Mesenteric fat pad (tissue), 1 donor: ENCODE data around the gene CERS1. TPM values are rescaled to one million over a fixed set of nuclear protein-coding genes. Genes with fewer than 3 reads are reported as not detected.

Experiments used
- DNase-seq: peaks from one replicate; pipeline ENCODE4 v3.0.0-alpha.2; 2020; ENCODE audit warnings: low spot score
- total RNA-seq: library from RNA; stranded (reverse); fragmentation: NEBNext Ultra II Directional; extraction: Animal tissue kit (Norgen Biotek cat#: 25700); gene quantifications from one replicate; pipeline ENCODE4 v1.2.1, GENCODE V29; 2021
- donor health status: DM: yes; HTN: yes; CAD: no.

CERS1 gene
- total RNA-seq, 1 donor from 2014 or later, result 0.45 TPM

GRCh38 chr19:18876865-18877264, 19.1 kb downstream of the CERS1 start:
- no peak for DNase-seq

DNA sequence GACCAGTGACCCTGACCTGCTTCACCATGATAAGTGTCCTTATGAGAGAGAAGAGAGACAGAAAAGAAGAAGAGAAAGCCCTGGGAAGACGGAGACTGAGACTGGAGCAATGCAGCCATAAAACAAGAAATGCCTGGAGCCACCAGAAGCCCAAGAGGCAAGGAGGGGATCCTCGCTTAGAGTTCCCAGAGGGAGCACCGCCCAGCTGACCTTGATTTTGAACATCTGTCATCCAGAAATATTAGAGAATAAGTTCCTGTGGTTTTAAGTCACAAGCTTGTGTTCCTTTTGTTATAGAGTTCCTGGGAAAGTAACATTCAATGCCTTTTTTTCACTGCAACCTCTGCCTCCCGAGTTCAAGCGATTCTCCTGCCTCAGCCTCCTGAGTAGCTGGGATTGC, 20.2 kb downstream of the CERS1 start:
- no peak for DNase-seq

DNA sequence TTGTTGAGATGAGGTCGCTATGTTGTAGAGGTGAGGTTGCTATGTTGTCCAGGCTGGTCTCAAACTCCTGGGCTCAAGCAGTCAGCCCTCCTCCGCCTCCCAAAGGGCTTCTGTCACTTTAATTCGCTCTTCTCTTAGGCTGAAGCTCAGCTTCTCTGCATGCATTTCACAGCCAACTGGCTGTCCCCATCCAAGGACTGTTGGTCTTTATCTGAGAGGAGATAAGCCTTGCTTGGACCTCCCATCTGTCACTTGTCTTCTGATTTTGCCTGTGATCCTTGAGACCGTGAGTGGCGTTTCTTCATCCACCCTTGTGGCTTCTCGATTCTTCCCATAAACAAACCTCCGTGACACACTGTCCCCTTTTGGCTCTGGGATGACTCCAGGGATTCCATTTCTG, 24.4 kb downstream of the CERS1 start:
- no peak for DNase-seq

DNA sequence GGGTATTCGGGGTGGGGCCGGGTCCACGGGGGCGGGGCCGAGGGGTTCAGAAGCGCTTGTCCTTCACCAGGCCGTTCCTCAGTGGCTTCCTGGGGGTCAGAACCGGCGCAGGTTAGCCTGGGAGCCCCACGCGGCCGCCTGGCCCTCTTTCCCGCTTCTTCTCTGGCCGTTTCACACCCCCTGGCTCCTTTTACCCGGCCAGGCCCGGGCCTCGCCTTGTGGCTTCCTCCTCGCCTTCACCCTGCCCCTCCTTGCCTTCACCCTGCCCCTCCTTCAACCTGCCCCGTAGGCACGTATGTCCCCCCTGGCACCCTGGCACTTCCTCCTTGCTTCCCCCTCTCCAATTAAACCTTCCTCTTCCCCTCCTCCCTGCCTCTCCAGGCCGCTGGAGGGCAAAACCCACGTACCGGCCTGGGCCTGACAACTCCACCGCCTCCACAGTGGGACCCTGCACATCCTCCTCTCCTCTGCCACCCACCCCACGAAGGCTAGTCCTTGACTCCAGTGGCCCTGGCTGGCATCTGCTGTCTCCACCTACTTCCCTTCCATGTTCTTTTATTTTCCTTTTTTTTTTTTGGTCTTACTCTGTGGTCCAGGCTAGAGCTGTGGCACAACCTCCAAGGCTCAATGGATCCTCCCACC, 25.3 kb downstream of the CERS1 start:
- no peak for DNase-seq

- DNase-seq, result no peak
Measured at GRCh38 chr19:18869781-18870530, 26.0 kb downstream of the CERS1 start.

DNA sequence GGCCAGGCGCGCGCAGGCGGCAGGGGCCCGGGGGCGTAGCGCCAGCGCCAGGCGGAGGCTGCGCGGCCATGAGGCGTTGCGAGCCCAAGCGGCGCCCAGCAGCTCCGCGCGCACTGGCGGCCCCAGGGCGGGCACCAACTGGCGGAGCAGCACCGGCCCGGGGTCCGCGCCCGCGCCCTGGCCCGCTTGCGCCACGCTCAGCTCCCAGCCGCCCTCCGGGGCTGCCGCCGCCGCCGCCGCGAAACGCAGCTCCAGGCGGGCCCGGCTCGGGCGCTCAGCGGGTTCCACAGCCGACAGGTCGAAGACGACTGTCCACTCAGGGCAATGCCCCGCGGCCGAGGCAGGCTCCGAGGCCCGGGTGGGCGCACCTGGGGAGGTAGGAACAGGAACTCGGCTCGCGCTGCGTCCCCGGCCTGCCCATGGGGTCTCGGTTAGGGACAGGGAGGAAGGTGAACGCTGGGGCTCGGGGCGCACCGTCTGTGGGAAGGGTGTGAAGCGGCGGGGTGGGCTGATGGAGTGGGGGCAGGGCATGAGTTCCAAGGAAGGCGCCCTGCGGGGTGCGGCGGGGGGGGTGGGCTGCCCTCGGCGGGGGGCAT, 26.8 kb downstream of the CERS1 start:
- no peak for DNase-seq

GRCh38 chr19:18868380-18869022, 27.5 kb downstream of the CERS1 start:
- DNase-seq, result no peak

DNA sequence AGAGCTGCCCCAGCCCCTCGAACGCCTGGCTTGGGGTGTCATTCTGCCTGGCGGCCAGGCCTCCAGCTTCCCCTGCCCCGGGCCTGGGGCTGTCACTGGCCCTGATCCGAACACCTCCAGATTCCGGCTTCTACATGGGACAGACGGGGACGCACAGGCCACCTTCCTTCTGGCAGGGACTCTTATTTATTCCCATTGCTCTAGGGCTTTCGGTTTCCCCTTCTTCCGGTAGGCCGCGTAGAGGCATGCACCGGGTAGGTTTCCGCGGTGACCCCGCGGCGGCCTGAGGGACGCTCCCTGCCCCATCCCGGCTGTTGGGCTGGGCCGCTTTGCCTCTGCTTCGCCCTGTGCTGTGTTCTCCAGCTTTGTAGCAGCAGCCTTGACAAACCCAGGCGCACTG, 28.2 kb downstream of the CERS1 start:
- DNase-seq, result no peak

DNA sequence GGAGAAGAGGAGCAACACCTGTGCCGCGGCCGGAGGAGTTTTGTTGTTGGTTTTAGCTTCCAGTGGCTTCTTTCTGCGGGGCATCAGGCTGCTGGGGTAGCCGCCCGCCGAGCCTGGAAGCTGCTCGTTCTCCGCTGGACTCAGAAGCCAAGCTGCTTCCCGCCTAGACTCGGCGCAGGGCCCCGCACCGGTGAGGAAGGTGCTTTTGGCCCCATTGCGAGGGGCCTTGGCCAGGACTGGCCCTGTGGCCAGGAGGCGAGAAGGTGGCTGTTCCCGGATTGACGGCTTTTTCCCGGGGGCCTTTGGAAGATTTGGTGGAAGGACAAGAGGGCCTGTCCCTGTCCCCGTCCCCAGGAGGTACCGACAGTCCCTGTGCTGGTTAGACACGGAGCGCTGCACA, 28.8 kb downstream of the CERS1 start:
- no peak for DNase-seq

GRCh38 chr19:18866800-18867123, 29.2 kb downstream of the CERS1 start:
- no peak for DNase-seq

- DNase-seq, result no peak
Measured at GRCh38 chr19:18865973-18866799, 29.8 kb downstream of the CERS1 start.

DNA sequence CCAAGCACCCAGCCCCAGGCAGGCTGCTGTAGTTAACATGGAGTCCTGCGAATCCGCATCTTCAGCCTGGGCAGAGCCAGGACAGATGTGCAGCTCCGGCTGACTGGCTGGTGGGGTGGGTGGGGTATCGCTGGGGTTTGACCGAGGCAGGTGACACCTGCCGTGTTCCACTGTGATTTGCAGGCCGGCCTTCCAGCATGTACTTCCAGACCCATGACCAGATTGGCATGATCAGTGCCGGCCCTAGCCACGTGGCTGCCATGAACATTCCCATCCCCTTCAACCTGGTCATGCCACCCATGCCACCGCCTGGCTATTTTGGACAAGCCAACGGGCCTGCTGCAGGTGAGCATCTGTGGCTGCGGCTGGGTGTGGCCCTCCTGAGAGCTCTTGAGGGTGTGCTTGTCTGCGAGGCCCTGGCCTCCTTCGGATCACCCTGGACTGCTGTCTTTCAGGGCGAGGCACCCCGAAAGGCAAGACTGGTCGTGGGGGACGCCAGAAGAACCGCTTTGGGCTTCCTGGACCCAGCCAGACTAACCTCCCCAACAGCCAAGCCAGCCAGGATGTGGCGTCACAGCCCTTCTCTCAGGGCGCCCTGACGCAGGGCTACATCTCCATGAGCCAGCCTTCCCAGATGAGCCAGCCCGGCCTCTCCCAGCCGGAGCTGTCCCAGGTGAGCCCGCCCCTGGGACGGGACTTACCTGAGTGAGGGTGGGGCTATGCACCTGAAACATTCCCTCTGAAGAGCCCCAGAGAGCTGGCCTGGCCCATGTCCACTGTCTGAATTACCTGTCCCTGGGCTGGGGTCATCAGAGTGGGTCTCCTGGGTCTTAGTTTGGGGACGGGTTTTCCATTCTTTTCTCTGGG, 30.6 kb downstream of the CERS1 start:
- DNase-seq, result no peak

GRCh38 chr19:18863843-18864362, 32.1 kb downstream of the CERS1 start:
- no peak for DNase-seq

DNA sequence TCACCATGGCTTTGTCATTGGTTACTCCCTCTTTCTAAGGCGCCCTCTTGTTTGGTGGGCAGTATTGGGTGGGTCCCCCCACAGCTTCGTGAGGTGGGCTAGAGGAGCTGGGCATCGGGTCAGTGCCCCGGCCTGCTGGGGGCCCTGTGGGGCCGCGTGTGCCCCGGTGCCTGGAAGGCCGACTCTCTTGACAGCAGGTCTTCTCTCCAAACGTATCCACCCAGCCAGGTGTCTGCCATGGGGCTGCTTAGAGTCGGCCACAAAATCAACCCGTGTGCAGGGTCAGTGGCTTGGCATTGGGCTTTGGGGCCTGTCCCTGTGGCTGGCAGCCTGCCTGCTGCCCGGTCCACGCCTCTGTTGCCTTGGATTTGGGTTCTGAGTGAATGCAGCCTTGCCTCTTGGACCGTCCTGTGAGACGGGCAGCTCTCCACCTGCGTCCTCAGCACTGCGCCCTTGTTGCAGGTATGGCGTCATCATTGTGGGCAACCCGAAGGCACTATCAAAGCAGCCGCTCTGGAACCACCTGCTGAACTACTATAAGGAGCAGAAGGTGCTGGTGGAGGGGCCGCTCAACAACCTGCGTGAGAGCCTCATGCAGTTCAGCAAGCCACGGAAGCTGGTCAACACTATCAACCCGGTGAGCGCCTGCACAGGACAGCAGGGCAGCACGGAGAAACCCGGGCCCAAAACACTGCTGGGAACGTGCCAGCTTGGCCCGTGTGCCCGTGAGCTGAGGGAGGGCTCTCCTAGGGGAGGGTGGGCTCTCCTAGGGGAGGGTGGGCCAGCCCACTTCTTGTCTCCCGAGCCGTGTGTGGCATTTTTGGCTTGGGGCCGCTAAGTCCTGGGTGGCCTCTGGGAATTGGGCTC, 32.7 kb downstream of the CERS1 start:
- DNase-seq, result no peak

DNA sequence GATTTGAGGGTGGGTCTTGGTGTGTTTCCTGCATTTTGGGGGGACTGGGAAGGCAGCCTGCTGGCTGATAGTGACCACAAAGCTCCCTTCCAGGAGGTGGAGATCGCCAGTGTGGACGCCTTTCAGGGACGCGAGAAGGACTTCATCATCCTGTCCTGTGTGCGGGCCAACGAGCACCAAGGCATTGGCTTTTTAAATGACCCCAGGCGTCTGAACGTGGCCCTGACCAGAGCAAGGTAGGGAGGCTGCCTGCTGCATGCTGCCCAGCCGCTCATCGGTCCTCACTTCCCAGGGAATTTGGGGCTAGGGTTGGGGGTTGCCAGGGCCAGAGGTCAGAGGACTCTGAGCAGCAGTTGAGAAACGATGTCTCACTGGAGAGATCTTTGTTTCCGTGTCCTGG, 34.0 kb downstream of the CERS1 start:
- DNase-seq, result no peak

DNA sequence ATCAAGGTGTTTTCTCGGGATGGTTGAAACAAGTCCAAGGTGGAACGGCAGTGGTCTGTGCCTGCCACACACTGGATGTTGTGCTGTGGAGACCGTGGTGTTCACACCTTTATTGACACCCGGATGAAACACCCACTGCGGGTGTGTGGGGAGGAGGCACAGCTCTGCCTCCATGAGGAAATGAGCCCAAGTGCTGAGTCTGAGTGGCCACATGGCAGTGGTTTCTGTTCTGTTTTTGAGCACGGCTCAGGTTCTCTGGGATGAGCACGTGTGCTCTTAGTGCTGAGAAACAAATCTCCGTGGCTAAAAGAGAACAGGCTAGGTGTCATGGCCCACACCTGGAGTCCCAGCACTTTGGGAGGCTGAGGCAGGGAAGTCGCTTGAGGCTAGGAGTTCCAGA, 34.7 kb downstream of the CERS1 start:
- no peak for DNase-seq

GRCh38 chr19:18860725-18861124, 35.2 kb downstream of the CERS1 start:
- no peak for DNase-seq

DNA sequence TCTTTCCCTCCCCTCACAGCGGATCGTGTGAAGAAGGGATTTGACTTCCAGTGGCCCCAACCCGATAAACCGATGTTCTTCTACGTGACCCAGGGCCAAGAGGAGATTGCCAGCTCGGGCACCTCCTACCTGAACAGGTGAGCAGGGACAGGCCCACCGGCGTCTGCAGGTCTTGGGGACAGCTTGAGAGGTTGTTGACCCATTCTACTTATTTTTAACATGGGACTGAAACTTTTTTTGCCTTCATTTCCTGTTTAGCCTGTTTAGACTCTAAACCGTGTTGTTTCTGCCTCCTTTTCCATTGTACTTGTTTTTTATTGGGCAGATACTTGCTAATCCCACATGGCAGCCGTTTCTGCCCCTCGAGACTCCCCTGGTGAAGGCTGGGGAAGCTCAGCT, 35.7 kb downstream of the CERS1 start:
- no peak for DNase-seq

DNA sequence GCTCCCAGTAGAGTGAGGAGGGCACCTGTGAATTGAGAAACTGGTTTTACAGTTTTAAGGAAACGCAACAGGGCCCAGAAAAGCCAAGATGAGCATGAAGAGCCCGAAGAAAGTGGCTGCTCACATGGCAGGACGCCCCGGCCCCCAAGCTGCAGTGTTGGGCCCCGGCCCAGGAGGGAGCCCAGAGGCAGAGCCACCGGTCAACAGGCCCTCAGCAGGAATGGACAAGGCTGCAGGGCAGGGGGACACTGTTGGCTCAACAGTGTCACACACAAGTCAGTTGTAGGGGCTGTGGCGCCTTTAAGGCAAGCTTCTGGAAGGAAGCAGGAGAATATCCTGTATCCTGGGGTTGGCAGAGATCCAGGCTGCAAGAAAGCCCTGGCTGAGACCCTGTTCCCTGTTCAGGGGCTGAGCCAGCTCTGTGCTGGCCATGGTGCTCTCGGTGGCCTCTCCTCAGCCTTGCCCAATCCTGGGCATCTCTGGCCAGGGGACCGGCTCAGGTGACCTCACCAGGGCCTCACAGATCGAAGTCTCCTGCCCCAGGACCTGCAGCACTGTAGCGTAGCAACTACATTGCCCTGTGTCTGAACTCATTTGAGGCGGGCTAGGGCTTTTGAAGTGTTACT, 36.2 kb downstream of the CERS1 start:
- no peak for DNase-seq
